Measurements from ENCODE around the gene RPL3. TPM values are rescaled to one million over a fixed set of nuclear protein-coding genes. Genes with fewer than 3 reads are reported as not detected.

Gene RPL3
- total and polyA plus RNA-seq, 2 donors (not counting 1 experiment from before 2014, with no cell fraction given), result 2,627 to 2,862 TPM

DNA sequence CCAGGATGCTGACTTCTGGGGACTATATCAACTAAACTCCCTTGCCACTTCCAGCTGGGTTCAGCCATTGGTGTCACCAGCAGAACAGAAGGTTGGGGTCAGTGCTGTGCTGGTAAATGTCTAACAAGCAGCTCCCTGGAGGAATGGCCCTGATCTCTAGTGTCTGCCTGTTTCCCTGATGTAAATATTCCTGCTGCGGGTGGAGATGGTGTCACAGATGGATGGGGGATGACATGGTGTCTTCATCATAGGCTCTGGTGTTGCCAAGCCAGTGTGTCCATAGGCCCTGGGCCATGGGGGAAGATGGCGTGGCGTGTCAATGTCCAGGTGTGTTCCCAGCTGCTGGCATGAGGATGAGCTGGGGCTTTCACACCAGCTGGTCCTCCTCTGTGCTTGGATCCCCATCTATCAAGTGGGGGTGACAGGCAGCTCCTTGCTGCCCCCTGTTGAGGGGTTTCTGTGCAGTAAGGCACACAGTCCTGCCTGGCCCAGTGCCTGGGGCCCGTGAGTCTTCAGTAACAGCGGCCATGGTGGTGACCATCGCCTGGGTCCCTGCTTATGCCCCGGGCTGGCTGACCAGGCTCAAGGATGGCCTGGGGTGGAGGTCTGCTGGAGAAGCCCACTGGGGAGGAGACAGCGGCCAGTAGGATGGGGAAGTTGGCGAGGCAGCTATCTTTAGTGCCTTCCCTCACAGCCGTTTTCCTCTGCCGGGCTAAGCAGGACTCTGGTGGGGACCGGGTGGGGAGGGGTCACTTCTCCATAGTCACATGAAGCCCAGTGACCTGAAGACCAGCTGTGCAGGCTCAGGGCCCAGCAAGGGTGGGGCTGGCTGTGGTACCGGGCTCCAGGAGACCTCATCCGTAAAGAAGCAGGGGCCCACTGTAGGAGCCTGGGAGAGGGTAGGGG is 12.7 kb downstream of the RPL3 start:
- Histone ChIP-seq H3K27ac (ENCODE audit: insufficient read depth, low read length) (no peak overlapping the region), H3K79me2 (ENCODE audit: control insufficient read depth, insufficient read depth, low read length) (peaks cover under 1% of the 10 kb centered on the region), H3K36me3 (ENCODE audit: control insufficient read depth, insufficient read depth, low read length) (peaks cover 21% of the 10 kb centered on the region), H4K20me1 (ENCODE audit: control insufficient read depth, extremely low read depth, insufficient read depth, low read length) (no peaks in the 10 kb centered on the region), H3K9me3 (ENCODE audit: control insufficient read depth, insufficient read depth, low read depth, low read length) (no peaks in the 10 kb centered on the region), H3K4me3 (replicated peaks in 1 of 4; ENCODE audit: control extremely low read depth in 1 of 4, insufficient read depth in 1 of 4, low read depth in 3 of 4, low read length in 4 of 4) (no peak overlapping the region), H3K9ac (ENCODE audit: insufficient read depth, low read length) (no peak overlapping the region), H2AFZ (ENCODE audit: low read length) (no peak overlapping the region), H3K4me1 (ENCODE audit: control insufficient read depth, extremely low read depth, insufficient read depth, low read length) (peaks cover 28% of the 10 kb centered on the region), H3K4me2 (ENCODE audit: extremely low read depth, insufficient read depth, low read length) (no peak overlapping the region), H3K27me3 (ENCODE audit: control insufficient read depth, insufficient read depth, low read length) (no peaks in the 10 kb centered on the region)
- peak in 1 of 2 donors; percentile 18 for DNase-seq (ENCODE audit: low read depth in 2 of 2)
- TF ChIP-seq, protein P1, sequence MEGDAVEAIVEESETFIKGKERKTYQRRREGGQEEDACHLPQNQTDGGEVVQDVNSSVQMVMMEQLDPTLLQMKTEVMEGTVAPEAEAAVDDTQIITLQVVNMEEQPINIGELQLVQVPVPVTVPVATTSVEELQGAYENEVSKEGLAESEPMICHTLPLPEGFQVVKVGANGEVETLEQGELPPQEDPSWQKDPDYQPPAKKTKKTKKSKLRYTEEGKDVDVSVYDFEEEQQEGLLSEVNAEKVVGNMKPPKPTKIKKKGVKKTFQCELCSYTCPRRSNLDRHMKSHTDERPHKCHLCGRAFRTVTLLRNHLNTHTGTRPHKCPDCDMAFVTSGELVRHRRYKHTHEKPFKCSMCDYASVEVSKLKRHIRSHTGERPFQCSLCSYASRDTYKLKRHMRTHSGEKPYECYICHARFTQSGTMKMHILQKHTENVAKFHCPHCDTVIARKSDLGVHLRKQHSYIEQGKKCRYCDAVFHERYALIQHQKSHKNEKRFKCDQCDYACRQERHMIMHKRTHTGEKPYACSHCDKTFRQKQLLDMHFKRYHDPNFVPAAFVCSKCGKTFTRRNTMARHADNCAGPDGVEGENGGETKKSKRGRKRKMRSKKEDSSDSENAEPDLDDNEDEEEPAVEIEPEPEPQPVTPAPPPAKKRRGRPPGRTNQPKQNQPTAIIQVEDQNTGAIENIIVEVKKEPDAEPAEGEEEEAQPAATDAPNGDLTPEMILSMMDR (conservative IDR thresholded peaks at IDR 0.05 in 1 of 2, IDR thresholded peaks at IDR 0.05 in 1 of 2; ENCODE audit: low read depth in 1 of 2, low read length in 2 of 2), result peak; percentile 7 to 33
- no peak for TF ChIP-seq EZH2 (IDR thresholded peaks at IDR 0.05; ENCODE audit: low read length, missing control alignments)

GRCh38 chr22:39303892-39304671 is 15.3 kb downstream of the RPL3 start:
- no peaks in the 10 kb centered on the region for H3K9me3 ChIP-seq (ENCODE audit: control insufficient read depth, insufficient read depth, low read depth, low read length)
- H3K4me1 ChIP-seq (ENCODE audit: control insufficient read depth, extremely low read depth, insufficient read depth, low read length), result peaks cover 16% of the 10 kb centered on the region
- H3K36me3 ChIP-seq (ENCODE audit: control insufficient read depth, insufficient read depth, low read length), result peaks cover 11% of the 10 kb centered on the region
- H4K20me1 ChIP-seq (ENCODE audit: control insufficient read depth, extremely low read depth, insufficient read depth, low read length), result no peaks in the 10 kb centered on the region
- DNase-seq (ENCODE audit: low read depth in 2 of 2), result no peak
- no peak overlapping the region for H3K9ac ChIP-seq (ENCODE audit: insufficient read depth, low read length)
- no peaks in the 10 kb centered on the region for H3K27me3 ChIP-seq (ENCODE audit: control insufficient read depth, insufficient read depth, low read length)
- H2AFZ ChIP-seq (ENCODE audit: low read length), result no peak overlapping the region
- no peak overlapping the region for H3K27ac ChIP-seq (ENCODE audit: insufficient read depth, low read length)
- no peak overlapping the region for H3K4me3 ChIP-seq (replicated peaks in 1 of 4; ENCODE audit: control extremely low read depth in 1 of 4, insufficient read depth in 1 of 4, low read depth in 3 of 4, low read length in 4 of 4)
- no peaks in the 10 kb centered on the region for H3K79me2 ChIP-seq (ENCODE audit: control insufficient read depth, insufficient read depth, low read length)
- no peak for TF ChIP-seq EZH2 (IDR thresholded peaks at IDR 0.05; ENCODE audit: low read length, missing control alignments)
- TF ChIP-seq, protein P1 (conservative IDR thresholded peaks at IDR 0.05 in 1 of 2, IDR thresholded peaks at IDR 0.05 in 1 of 2; ENCODE audit: low read depth in 1 of 2, low read length in 2 of 2), result no peak
- no peak overlapping the region for H3K4me2 ChIP-seq (ENCODE audit: extremely low read depth, insufficient read depth, low read length)

GRCh38 chr22:39303358-39303757 is 16.1 kb downstream of the RPL3 start:
- Histone ChIP-seq H3K4me1 (ENCODE audit: control insufficient read depth, extremely low read depth, insufficient read depth, low read length) (peaks cover 12% of the 10 kb centered on the region), H3K9me3 (ENCODE audit: control insufficient read depth, insufficient read depth, low read depth, low read length) (no peaks in the 10 kb centered on the region), H3K79me2 (ENCODE audit: control insufficient read depth, insufficient read depth, low read length) (no peaks in the 10 kb centered on the region), H2AFZ (ENCODE audit: low read length) (no peak overlapping the region), H3K27ac (ENCODE audit: insufficient read depth, low read length) (no peak overlapping the region), H3K36me3 (ENCODE audit: control insufficient read depth, insufficient read depth, low read length) (peaks cover 11% of the 10 kb centered on the region), H4K20me1 (ENCODE audit: control insufficient read depth, extremely low read depth, insufficient read depth, low read length) (no peaks in the 10 kb centered on the region), H3K27me3 (ENCODE audit: control insufficient read depth, insufficient read depth, low read length) (no peaks in the 10 kb centered on the region), H3K4me2 (ENCODE audit: extremely low read depth, insufficient read depth, low read length) (no peak overlapping the region), H3K4me3 (replicated peaks in 1 of 4; ENCODE audit: control extremely low read depth in 1 of 4, insufficient read depth in 1 of 4, low read depth in 3 of 4, low read length in 4 of 4) (no peak overlapping the region), H3K9ac (ENCODE audit: insufficient read depth, low read length) (no peak overlapping the region)
- TF ChIP-seq, protein P1 (conservative IDR thresholded peaks at IDR 0.05 in 1 of 2, IDR thresholded peaks at IDR 0.05 in 1 of 2; ENCODE audit: low read depth in 1 of 2, low read length in 2 of 2), result no peak
- TF ChIP-seq EZH2 (IDR thresholded peaks at IDR 0.05; ENCODE audit: low read length, missing control alignments), result no peak
- no peak for DNase-seq (ENCODE audit: low read depth in 2 of 2)

Measured in fibroblast of lung (primary cell).